ENCODE measurements around the gene PPP2R5B.

PPP2R5B gene

DNA sequence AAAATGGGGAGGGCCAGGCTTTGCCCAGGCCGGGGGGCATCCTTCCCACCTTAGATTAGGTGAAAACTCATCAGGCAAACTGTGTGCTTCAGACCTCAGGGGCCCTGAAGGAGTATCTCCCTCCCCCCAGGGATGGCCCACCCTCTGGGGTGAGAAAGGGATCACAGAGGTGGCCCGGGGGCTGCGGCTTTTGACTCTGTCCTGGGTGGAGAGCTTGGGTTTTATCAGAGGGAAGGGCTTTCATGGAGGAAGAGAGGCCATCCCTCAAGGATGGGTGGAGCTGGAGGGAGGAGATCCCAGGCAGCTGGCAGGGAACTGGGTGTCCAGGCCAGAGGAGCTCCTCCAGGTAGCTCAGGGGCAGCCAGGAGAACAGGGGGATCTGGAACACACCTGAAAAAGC, 3.1 kb upstream of the PPP2R5B start:
- H3K4me1 ChIP-seq, result peaks cover 2% of the 10 kb centered on the region
- no peak overlapping the region for H3K9ac ChIP-seq
- no peak overlapping the region for H3K4me3 ChIP-seq (ENCODE audit: low read depth, low read length)
- no peaks in the 10 kb centered on the region for H3K27me3 ChIP-seq (ENCODE audit: control insufficient read depth, insufficient read depth, low read length)
- no peaks in the 10 kb centered on the region for H3K9me3 ChIP-seq (ENCODE audit: control insufficient read depth, low read length)
- no peaks in the 10 kb centered on the region for H3K36me3 ChIP-seq (ENCODE audit: control insufficient read depth, insufficient read depth, low read length)
- H3K79me2 ChIP-seq, result no peaks in the 10 kb centered on the region
- no peak overlapping the region for H3K27ac ChIP-seq
- TF ChIP-seq, protein P1, sequence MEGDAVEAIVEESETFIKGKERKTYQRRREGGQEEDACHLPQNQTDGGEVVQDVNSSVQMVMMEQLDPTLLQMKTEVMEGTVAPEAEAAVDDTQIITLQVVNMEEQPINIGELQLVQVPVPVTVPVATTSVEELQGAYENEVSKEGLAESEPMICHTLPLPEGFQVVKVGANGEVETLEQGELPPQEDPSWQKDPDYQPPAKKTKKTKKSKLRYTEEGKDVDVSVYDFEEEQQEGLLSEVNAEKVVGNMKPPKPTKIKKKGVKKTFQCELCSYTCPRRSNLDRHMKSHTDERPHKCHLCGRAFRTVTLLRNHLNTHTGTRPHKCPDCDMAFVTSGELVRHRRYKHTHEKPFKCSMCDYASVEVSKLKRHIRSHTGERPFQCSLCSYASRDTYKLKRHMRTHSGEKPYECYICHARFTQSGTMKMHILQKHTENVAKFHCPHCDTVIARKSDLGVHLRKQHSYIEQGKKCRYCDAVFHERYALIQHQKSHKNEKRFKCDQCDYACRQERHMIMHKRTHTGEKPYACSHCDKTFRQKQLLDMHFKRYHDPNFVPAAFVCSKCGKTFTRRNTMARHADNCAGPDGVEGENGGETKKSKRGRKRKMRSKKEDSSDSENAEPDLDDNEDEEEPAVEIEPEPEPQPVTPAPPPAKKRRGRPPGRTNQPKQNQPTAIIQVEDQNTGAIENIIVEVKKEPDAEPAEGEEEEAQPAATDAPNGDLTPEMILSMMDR (IDR thresholded peaks at IDR 0.05), result no peak
- H2AFZ ChIP-seq, result no peak overlapping the region
- no peak overlapping the region for H3K4me2 ChIP-seq (ENCODE audit: low read length)

DNA sequence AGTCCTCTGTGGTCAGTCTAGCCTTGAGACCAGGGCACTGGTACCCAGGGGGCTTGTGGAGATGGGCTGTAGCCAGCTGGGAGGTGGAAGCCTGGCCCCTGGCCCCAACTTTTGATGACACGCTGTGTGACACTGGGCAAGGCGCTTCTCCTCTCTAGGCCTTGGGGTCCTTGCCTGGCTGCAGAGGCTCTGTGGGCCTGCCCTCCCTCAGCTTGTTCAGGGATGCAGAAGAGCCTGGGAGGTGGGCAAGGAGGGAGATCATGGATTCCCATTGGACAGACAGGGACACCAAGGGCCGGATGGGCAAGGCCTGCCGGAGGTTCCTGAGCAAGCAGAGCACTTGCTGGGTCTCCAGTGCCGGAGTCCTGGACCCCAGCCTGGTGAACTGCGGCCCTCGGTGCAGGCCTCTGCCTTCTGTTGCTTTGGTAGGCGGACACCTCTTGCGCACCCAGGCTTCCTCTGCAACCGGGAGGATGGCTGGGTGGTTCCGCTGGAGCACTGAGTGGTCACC, 1.3 kb upstream of the PPP2R5B start:
- Histone ChIP-seq H2AFZ (no peak overlapping the region), H3K79me2 (no peaks in the 10 kb centered on the region), H3K27ac (no peak overlapping the region), H3K4me1 (peaks cover 2% of the 10 kb centered on the region), H3K4me3 (ENCODE audit: low read depth, low read length) (no peak overlapping the region), H3K9ac (no peak overlapping the region), H3K27me3 (ENCODE audit: control insufficient read depth, insufficient read depth, low read length) (no peaks in the 10 kb centered on the region), H3K36me3 (ENCODE audit: control insufficient read depth, insufficient read depth, low read length) (no peaks in the 10 kb centered on the region), H3K4me2 (ENCODE audit: low read length) (no peak overlapping the region), H3K9me3 (ENCODE audit: control insufficient read depth, low read length) (no peaks in the 10 kb centered on the region)
- TF ChIP-seq, protein P1 (IDR thresholded peaks at IDR 0.05), result no peak

DNA sequence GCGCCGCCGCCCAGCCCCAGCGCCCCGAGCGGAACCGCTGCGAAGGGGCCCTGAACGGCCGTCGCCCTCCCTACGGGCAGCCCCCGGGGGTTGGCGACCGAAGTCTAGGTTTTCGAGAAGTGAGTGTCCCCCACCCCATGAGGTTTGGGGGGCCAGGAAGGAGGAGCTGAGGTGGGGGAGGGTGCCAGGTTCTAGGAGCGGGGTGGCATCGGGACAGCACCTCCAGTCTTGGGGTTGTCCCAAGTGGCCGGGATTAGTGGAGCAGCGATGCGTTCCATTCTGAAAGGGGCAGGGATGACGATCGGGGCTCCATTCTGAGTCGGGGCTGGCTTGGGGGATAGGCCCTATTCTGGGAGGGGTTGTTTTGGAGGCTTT, 408 bp downstream of the PPP2R5B start:
- no peaks in the 10 kb centered on the region for H3K79me2 ChIP-seq
- H3K27ac ChIP-seq, result no peak overlapping the region
- H3K4me1 ChIP-seq, result peaks cover 2% of the 10 kb centered on the region
- H3K4me3 ChIP-seq (ENCODE audit: low read depth, low read length), result peak overlapping the region; percentile 80
- peak overlapping the region; percentile 89 for H2AFZ ChIP-seq
- peak overlapping the region; percentile 53 for H3K9ac ChIP-seq
- no peaks in the 10 kb centered on the region for H3K9me3 ChIP-seq (ENCODE audit: control insufficient read depth, low read length)
- H3K36me3 ChIP-seq (ENCODE audit: control insufficient read depth, insufficient read depth, low read length), result no peaks in the 10 kb centered on the region
- H3K27me3 ChIP-seq (ENCODE audit: control insufficient read depth, insufficient read depth, low read length), result no peaks in the 10 kb centered on the region
- peak overlapping the region; percentile 96 for H3K4me2 ChIP-seq (ENCODE audit: low read length)
- TF ChIP-seq, protein P1 (IDR thresholded peaks at IDR 0.05), result no peak

DNA sequence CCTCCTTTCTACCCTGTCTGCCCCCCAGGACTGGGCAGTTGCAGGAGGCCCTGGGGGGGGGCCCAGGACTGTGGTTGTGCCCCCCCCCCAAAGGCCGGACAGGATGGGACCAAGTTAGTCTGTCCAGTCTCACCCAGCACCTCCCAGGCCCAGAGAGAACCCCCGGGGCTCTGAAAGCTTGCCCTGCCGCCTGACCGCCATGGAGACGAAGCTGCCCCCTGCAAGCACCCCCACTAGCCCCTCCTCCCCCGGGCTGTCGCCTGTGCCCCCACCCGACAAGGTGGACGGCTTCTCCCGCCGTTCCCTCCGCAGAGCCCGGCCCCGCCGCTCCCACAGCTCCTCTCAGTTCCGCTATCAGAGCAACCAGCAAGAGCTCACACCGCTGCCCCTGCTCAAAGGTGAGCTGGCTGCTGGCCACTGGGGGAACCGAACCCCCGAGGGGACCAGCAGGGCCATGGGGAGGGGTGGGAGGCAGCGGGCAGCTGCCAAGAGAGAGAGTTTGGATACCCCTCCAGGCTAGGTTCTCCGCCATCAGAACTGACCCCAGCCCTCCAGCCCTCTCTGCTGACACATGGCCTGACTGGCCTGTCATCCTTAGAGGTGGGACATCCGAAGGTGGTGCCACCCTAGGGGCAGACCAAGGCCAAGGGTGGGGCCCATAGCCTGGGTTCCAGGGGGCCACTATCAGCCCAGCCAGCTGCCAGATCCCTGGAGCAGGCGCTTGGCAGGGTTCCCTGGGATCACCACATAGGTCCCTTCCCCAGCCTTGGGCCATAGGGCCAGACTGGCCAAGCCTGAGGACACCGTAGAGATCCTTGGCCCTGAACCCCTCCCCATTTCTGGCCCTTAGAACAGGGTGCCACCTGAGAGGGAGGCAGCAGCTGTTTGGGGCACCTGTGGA, 1.3 kb downstream of the PPP2R5B start:
- H3K27me3 ChIP-seq (ENCODE audit: control insufficient read depth, insufficient read depth, low read length), result no peaks in the 10 kb centered on the region
- H3K4me1 ChIP-seq, result peaks cover 2% of the 10 kb centered on the region
- H3K36me3 ChIP-seq (ENCODE audit: control insufficient read depth, insufficient read depth, low read length), result no peaks in the 10 kb centered on the region
- TF ChIP-seq, protein P1 (IDR thresholded peaks at IDR 0.05), result no peak
- H3K9me3 ChIP-seq (ENCODE audit: control insufficient read depth, low read length), result no peaks in the 10 kb centered on the region
- H3K79me2 ChIP-seq, result no peaks in the 10 kb centered on the region
- no peak overlapping the region for H3K27ac ChIP-seq
- H3K9ac ChIP-seq, result no peak overlapping the region
- H2AFZ ChIP-seq, result no peak overlapping the region
- peak overlapping the region; percentile 96 for H3K4me2 ChIP-seq (ENCODE audit: low read length)
- H3K4me3 ChIP-seq (ENCODE audit: low read depth, low read length), result peak overlapping the region; percentile 80

Data from parathyroid adenoma (tissue), 2 donors.